Stimulated activated memory B cell treated with anti-CD40 and anti-IgM and Interleukin-4, amounts not matched to agents 10 μg/mL and 1 μg/mL and 100 μg/mL, for 72 hours (primary cell): Measurements from ENCODE around the gene DAD1.
"Not testable (repeated sequence)": the region's sequence is repeated elsewhere in the genome, so short reads cannot be mapped to it uniquely, and the experiment has no call there.

Source experiments
- ATAC-seq: fragments of 150-1000 bp; cut with Tn5 transposase; 2 replicates; pipeline ENCODE4 v1.10.0; 2021
- H3K27ac Mint-ChIP-seq: one replicate; pipeline ENCODE4 v1.8.0; 2022; ENCODE audit warnings: mild to moderate bottlenecking, mixed read lengths
- H3K27me3 Mint-ChIP-seq: one replicate; pipeline ENCODE4 v1.8.0; 2022; ENCODE audit warnings: mixed read lengths
- H3K36me3 Mint-ChIP-seq: one replicate; pipeline ENCODE4 v1.8.0; 2022; ENCODE audit warnings: mixed read lengths
- H3K4me1 Mint-ChIP-seq: one replicate; pipeline ENCODE4 v1.8.0; 2022; ENCODE audit warnings: mixed read lengths
- H3K4me3 Mint-ChIP-seq: one replicate; pipeline ENCODE4 v1.8.0; 2022; ENCODE audit warnings: mild to moderate bottlenecking, moderate library complexity, mixed read lengths
- H3K9me3 Mint-ChIP-seq: one replicate; pipeline ENCODE4 v1.8.0; 2022; ENCODE audit warnings: mixed read lengths

Gene DAD1

DNA sequence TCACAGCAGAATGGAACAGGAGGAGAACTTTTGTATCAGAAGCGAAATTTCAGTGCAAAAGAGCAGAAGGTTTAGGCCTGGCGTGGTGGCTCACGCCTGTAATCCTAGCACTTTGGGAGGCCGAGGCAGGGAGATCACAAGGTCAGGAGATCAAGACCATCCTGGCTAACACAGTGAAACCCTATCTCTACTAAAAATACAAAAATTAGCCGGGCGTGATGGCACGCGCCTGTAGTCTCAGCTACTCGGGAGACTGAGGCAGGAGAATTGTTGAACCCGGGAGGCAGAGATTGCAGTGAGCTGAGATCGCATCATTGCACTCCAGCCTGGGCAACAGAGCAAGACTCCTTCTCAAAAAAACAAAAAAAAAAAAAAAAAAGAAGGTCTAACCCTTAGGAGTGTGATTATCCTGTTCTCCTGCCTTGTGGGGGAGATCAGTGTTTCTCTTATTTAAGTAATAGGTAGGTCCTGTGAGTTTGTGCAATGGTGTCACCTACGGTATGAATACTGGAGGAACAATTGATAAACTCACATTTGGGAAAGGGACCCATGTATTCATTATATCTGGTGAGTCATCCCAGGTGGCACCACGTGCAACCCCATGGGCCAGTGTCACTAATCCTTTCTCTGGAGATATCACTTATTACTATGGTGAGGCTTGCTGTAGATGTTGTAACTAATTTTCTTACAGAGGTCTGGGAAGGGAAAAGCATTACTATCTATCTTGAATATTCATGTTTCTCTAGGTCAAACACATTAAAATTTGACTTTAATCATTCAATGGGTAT is 45.3 kb downstream of the DAD1 start:
- H3K27ac Mint-ChIP-seq = peak overlapping the region; percentile 69
- not testable (repeated sequence) for H3K27me3 Mint-ChIP-seq, H3K4me3 Mint-ChIP-seq, H3K9me3 Mint-ChIP-seq, ATAC-seq
- H3K4me1 Mint-ChIP-seq = peaks cover 63% of the 10 kb centered on the region
- peaks cover 24% of the 10 kb centered on the region for H3K36me3 Mint-ChIP-seq

DNA sequence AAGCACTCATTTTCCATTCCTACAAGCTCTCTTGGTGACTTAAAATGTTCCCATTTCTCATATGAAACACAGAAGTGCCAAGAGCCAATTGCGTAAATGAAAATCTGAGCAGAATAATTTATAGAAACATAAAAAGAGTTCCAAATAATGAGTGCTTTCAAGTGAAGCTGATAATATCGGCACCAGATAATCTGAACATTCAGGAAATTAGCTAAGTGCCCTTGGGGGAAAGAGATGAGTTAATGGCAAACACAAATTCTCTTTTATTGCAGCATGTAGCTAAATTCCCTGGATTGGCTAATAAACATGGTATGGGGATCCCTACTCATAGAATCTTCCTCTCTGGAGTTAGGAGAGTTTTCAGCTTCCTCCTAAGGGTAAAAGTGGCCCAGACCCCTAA is 46.7 kb downstream of the DAD1 start:
- H3K9me3 Mint-ChIP-seq = no peaks in the 10 kb centered on the region
- peaks cover 16% of the 10 kb centered on the region for H3K36me3 Mint-ChIP-seq
- H3K4me3 Mint-ChIP-seq = no peak overlapping the region
- H3K27me3 Mint-ChIP-seq = no peaks in the 10 kb centered on the region
- no peak for ATAC-seq
- H3K4me1 Mint-ChIP-seq = peaks cover 66% of the 10 kb centered on the region
- H3K27ac Mint-ChIP-seq = peak overlapping the region; percentile 34

DNA sequence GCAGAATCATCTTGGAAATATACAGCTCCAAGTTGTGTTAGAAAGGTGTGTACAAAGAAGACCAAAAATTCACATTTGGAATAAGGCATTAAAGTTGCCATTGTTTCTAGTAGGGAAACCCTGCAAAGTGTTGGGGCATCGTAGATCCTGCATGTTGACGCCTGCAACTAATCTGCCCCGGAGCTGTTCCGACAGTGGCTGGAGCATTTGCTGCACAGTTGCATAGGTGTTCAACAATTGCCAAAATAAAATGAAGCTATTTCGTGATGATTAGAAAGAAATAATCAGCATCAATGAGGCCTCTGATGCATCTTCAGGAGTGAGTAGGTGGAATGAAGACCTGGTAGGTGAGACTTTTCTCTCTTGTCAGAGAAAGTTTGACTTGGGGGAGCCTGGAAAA is 47.3 kb downstream of the DAD1 start:
- peaks cover 16% of the 10 kb centered on the region for H3K36me3 Mint-ChIP-seq

DNA sequence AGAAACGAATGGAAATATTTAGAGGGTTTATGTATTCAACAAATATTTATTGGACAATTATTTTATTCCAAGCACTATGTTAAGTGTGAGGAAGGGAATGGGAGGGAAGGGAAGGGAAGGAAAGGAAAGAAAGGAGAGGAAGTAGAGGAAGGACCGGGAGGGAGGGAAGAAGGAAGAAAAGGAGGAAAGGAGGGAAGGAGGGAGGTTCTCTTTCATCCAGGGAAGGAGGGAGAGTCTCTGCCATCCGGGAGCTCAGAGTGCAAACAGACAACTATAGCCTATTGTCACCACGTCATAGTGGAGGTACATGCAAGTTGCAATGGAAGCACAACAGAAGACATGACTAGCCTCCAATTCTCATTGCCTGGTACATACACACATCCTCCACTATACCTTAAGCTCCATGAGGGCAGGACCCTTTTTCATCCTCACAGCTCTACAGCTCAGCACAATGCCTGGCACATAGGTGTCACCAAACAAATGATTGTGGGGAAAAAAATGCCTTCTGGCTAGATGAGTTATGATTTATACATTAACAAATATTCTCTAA is 48.1 kb downstream of the DAD1 start:
- Mint-ChIP-seq H3K4me1 (peaks cover 73% of the 10 kb centered on the region), H3K4me3 (no peak overlapping the region), H3K27me3 (no peaks in the 10 kb centered on the region), H3K36me3 (peaks cover 16% of the 10 kb centered on the region), H3K27ac (peak overlapping the region; percentile 87), H3K9me3 (no peaks in the 10 kb centered on the region)
- ATAC-seq = no peak

More for the DNA sequence above, 47.3 kb downstream of the DAD1 start:
- no peak overlapping the region for H3K4me3 Mint-ChIP-seq
- no peaks in the 10 kb centered on the region for H3K27me3 Mint-ChIP-seq
- peak overlapping the region; percentile 34 for H3K27ac Mint-ChIP-seq
- ATAC-seq = no peak
- no peaks in the 10 kb centered on the region for H3K9me3 Mint-ChIP-seq
- peaks cover 72% of the 10 kb centered on the region for H3K4me1 Mint-ChIP-seq

DNA sequence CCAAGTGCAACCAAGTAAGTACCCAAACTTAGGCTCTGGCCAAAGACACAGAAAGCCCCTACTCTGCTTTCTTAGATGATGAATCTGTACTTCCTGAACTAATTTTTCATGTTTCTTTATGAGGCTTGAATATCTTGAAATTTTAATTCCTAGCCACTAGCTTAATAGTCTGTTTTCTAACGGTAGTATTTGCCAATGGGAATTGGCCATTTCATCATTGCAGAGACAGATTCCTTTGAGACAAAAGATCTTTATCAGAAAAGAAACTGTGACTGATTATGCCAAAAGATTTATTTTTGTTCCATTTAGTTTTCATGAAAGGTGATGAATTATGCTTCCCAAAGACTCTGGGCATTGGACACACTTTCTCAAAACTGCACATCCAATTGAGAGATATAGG is 48.7 kb downstream of the DAD1 start:
- ATAC-seq = no peak
- H3K36me3 Mint-ChIP-seq = peaks cover 15% of the 10 kb centered on the region
- peak overlapping the region; percentile 87 for H3K27ac Mint-ChIP-seq
- no peaks in the 10 kb centered on the region for H3K27me3 Mint-ChIP-seq
- no peak overlapping the region for H3K4me3 Mint-ChIP-seq
- peaks cover 69% of the 10 kb centered on the region for H3K4me1 Mint-ChIP-seq
- no peaks in the 10 kb centered on the region for H3K9me3 Mint-ChIP-seq

DNA sequence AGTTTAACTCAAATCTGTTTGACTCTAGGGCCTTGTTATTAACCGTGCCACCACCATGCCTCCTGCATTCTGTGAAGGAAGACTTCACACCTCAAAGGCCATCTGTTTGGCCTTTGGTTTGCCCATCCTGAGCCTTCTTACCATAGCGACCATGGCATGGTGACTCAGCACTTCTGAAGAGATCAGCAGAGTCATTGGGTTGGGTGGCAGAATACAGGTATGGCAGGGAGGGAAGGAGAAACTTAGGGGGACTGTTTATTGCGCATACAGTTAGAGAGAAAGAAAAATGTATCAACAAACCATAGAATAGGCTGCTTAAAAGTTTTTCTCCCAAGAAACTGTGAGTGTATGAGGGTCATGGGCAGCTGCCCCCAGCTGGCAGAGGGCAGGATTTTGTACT is 49.2 kb downstream of the DAD1 start:
- H3K9me3 Mint-ChIP-seq = no peaks in the 10 kb centered on the region
- H3K27ac Mint-ChIP-seq = peak overlapping the region; percentile 87
- H3K27me3 Mint-ChIP-seq = no peaks in the 10 kb centered on the region
- peaks cover 12% of the 10 kb centered on the region for H3K36me3 Mint-ChIP-seq
- ATAC-seq = no peak
- no peak overlapping the region for H3K4me3 Mint-ChIP-seq
- peaks cover 69% of the 10 kb centered on the region for H3K4me1 Mint-ChIP-seq

DNA sequence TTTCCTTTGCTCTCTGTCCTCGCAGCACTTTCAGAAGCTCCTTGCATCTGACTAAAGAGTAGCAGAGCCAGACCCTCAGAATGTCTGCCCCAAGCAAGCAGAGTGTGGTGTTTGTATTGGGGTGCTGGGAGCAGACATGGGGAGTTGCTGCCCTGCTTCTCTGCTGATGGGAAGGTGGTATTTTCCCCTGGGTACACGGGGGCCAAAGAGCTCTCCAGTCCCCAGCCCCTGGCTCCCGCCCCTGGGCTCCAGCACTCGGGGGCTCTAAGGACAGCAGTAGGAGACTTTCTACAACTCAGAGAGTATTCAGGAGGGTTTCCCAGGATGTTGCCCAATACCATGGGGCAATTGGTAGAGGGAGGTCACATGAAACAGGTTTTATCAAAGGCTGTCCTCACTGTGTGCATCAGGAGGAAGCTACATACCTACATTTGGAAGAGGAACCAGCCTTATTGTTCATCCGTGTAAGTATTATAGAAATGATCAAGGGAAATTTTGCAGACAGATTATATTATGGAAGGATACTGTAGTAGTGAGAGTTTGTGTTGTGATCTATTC is 50.3 kb downstream of the DAD1 start:
- H3K27me3 Mint-ChIP-seq = no peaks in the 10 kb centered on the region
- peak overlapping the region; percentile 87 for H3K27ac Mint-ChIP-seq
- no peak for ATAC-seq
- H3K9me3 Mint-ChIP-seq = no peaks in the 10 kb centered on the region
- H3K4me1 Mint-ChIP-seq = peaks cover 64% of the 10 kb centered on the region
- H3K36me3 Mint-ChIP-seq = peaks cover 12% of the 10 kb centered on the region
- no peak overlapping the region for H3K4me3 Mint-ChIP-seq

DNA sequence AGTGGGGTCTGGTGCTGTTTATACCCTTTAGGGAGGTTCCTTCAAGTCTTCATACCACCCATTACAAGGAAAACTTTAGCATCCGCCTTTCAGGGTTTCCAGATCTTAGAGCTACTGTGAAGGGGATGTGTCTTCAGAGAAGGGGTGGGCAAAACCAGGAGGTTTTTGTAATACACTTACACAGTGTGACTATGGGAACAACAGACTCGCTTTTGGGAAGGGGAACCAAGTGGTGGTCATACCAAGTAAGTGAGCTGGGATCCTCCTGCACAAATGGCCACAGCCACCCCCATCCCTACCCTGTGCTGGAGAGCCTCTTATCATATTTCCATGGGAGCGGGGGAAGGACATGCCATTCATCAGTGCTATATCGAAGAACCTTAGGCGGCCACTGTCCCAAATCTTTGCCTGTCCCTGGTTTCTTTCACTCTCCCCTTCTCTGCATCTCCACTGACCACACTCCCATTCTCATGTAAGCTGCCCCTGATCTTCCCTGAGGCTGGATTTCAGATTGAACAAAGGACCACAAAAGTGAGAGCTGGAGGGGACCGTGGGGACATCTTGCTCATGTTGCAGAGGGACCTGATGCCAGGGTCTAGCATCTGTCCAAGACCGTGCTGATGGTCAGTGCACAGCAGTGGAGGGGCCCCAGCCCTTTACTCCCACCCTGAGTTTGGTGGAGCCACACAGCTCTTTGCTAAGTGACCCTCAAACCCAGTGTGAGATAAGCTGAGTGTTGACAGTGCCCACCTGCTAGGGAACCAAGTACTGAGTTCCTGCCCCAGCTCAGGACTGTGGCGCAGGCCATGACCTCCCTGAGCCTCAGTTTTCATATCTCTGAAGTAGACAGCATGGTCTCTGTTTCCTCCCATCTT is 51.4 kb downstream of the DAD1 start:
- no peak for ATAC-seq
- Mint-ChIP-seq H3K36me3 (peaks cover 12% of the 10 kb centered on the region), H3K4me1 (peaks cover 75% of the 10 kb centered on the region)

DNA sequence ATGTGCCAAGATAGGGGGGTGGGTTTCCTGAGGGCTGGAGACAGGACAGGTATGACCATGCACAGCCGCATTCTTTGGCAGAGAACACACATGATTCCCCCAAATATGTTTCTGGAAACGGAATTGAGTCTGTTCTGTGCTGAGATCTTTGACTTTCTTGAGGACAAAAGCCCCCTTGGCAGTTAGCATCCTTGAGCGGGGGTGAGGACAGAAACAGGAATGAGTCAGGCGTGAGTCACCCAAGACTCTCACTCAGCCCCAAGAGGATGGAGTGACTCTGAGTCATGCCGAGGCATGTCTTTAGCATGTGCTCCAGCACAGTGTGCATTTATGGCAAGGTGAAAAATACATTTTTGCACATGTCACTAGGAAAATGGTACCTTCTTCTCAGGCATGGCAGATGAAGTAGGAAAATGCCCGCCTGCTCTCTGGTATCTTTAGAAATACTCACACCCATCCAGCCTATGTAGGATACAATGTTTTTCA is 52.1 kb downstream of the DAD1 start:
- Mint-ChIP-seq H3K9me3 (no peaks in the 10 kb centered on the region), H3K4me1 (peaks cover 81% of the 10 kb centered on the region), H3K27ac (peak overlapping the region; percentile 87), H3K27me3 (no peaks in the 10 kb centered on the region), H3K36me3 (peaks cover 11% of the 10 kb centered on the region), H3K4me3 (no peak overlapping the region)
- peak; percentile 99 for ATAC-seq

More for the DNA sequence above, 51.4 kb downstream of the DAD1 start:
- no peaks in the 10 kb centered on the region for H3K27me3 Mint-ChIP-seq
- peak overlapping the region; percentile 87 for H3K27ac Mint-ChIP-seq
- no peak overlapping the region for H3K4me3 Mint-ChIP-seq
- H3K9me3 Mint-ChIP-seq = no peaks in the 10 kb centered on the region

DNA sequence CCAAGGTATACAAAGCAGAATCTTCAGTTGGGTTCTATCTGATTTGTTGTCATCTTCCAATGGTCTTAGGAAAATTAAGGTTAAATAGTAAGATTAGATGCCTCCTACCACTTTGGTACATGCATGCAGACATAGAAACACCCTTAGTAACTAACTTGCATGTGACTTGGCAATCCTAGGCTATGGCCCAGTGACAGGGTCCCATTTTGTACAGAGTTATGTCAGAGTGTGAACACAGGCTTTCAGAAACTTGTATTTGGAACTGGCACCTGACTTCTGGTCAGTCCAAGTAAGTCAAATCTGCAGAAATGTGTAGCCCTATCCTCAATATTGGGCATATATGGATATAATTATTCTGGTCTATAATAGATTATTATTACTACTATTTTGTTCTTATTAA is 53.1 kb downstream of the DAD1 start:
- no peaks in the 10 kb centered on the region for H3K9me3 Mint-ChIP-seq
- peak overlapping the region; percentile 87 for H3K27ac Mint-ChIP-seq
- ATAC-seq = no peak
- peaks cover 6% of the 10 kb centered on the region for H3K36me3 Mint-ChIP-seq
- no peak overlapping the region for H3K4me3 Mint-ChIP-seq
- peaks cover 84% of the 10 kb centered on the region for H3K4me1 Mint-ChIP-seq
- H3K27me3 Mint-ChIP-seq = no peaks in the 10 kb centered on the region

DNA sequence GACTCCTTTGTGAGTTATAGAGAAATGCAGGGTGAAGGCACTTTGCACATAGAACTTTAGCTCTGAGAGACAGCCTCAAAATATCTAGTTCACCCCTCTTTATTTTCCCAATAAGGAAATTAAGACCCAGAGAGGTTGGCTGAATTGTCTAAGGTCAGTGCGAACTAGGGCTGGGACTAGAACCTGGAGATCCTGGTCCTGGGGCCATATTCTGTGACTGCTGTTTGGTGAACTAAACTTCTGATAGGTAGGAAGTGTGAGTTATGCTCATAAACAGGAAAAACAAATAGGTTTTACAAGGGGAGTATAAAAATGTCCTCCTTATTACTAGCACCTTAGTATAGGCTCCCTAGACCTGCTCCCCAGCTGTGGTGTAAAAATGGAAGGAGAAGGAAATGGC is 53.9 kb downstream of the DAD1 start:
- peak overlapping the region; percentile 95 for H3K27ac Mint-ChIP-seq
- ATAC-seq = no peak
- H3K4me1 Mint-ChIP-seq = peaks cover 82% of the 10 kb centered on the region
- no peak overlapping the region for H3K4me3 Mint-ChIP-seq
- H3K9me3 Mint-ChIP-seq = no peaks in the 10 kb centered on the region
- peaks cover 9% of the 10 kb centered on the region for H3K36me3 Mint-ChIP-seq
- no peaks in the 10 kb centered on the region for H3K27me3 Mint-ChIP-seq

DNA sequence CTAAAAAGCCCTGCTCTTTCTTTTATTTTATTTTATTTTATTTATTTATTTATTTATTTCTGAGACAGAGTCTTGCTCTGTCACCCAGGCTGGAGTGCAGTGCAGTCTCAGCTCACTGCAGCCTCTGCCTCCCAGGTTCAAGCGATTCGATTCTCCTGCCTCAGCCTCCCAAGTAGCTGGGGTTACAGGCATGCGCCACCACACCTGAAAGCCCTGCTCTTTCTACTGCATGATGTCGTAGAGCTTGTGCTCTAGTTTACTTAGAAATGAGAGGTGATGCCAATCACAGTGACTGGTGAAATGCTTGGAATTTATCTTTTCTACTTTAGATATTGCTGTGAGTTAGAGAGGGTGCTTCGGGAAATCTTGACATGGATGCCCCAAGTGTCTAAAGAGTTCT is 54.5 kb downstream of the DAD1 start:
- H3K36me3 Mint-ChIP-seq = peaks cover 14% of the 10 kb centered on the region
- H3K4me3 Mint-ChIP-seq = no peak overlapping the region
- H3K27me3 Mint-ChIP-seq = no peaks in the 10 kb centered on the region
- peak overlapping the region; percentile 95 for H3K27ac Mint-ChIP-seq
- no peaks in the 10 kb centered on the region for H3K9me3 Mint-ChIP-seq
- ATAC-seq = no peak
- H3K4me1 Mint-ChIP-seq = peaks cover 82% of the 10 kb centered on the region

DNA sequence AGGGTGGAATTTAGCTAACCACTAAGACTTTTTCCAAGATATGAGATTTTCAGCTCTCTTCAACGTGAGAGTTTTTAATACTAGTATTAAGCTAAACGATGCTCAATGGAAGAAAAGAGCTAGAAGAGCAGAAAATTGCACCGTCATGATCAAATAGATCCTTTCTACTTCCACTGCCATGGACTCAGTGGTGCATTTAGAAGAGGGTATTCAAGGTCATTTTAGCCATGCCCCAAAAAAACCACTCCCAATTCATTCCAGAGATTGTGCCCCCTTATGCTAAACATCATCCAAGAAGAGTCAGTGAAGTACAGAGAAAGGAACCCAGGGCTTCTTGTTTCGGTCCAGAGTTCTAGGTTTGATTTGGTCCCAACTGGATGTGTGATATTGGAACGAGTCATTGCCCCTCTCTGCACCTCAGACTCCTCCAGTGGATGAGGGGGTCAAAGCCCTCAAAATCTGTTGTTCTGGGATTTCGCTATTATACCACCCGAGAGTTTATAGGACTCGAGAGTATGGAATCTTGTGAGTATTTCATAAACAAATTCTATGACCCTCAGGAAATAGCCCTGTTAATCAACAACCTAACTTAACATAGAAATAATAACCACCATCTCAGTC is 55.2 kb downstream of the DAD1 start:
- Mint-ChIP-seq H3K4me1 (peaks cover 81% of the 10 kb centered on the region), H3K4me3 (no peak overlapping the region)

DNA sequence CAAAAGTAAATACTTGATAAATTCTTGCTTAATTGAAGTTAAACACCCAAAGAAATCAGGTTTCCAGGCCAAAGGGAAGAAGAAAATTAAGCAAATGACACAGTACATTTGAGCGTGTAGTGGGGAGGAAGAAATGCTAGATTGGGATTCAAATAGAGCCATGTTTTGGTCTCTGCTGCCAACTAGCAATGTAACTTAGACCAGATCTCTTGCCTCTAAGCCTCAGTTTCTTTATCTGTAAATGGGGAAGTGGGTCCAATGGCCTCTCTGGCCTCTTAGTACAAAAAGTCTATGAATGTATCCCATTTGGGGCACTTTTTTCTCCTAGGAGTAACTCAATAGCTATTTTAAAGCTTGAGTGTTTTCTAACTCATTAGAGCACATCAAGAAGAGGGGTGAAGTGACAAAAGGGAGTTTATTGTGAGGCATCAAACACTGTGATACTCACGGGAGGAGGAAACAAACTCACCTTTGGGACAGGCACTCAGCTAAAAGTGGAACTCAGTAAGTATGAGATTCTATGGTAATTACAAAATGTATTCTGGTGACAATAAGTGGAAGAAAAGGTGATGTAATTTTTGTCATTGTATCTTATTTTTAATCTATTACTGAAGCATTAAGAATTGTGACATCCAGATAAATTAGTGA is 55.8 kb downstream of the DAD1 start:
- Mint-ChIP-seq H3K9me3 (no peaks in the 10 kb centered on the region), H3K4me1 (peaks cover 81% of the 10 kb centered on the region), H3K27me3 (no peaks in the 10 kb centered on the region), H3K4me3 (peak overlapping the region; percentile 64), H3K27ac (peak overlapping the region; percentile 95), H3K36me3 (peaks cover 24% of the 10 kb centered on the region)
- ATAC-seq = no peak

More for the DNA sequence above, 55.2 kb downstream of the DAD1 start:
- ATAC-seq = no peak
- H3K27ac Mint-ChIP-seq = peak overlapping the region; percentile 95
- H3K36me3 Mint-ChIP-seq = peaks cover 18% of the 10 kb centered on the region
- H3K27me3 Mint-ChIP-seq = no peaks in the 10 kb centered on the region
- H3K9me3 Mint-ChIP-seq = no peaks in the 10 kb centered on the region
